Trophoblast cell (in vitro differentiated cells and primary cell): ENCODE measurements around the gene RAB39A.
"Not testable (repeated sequence)": the region's sequence is repeated elsewhere in the genome, so short reads cannot be mapped to it uniquely, and the experiment has no call there.

Source experiments
- DNase-seq, 2 donors: peaks; one replicate each; pipeline ENCODE4 v3.0.0-alpha.2; 2016
- H2AFZ ChIP-seq: 2 replicates; pipeline ENCODE4 v1.6.1; 2013; ENCODE audit warnings: low read length, moderate library complexity, mild to moderate bottlenecking; ENCODE audit not compliant: insufficient read depth, poor library complexity
- H2AK5ac ChIP-seq: 2 replicates; pipeline ENCODE4 v1.6.1; 2013; ENCODE audit warnings: mild to moderate bottlenecking, low read length
- H2BK120ac ChIP-seq: 2 replicates; pipeline ENCODE4 v1.6.1; 2013; ENCODE audit warnings: low read length, mild to moderate bottlenecking, moderate library complexity; ENCODE audit not compliant: insufficient read depth, poor library complexity
- H2BK12ac ChIP-seq: 2 replicates; pipeline ENCODE4 v1.6.1; 2013; ENCODE audit warnings: mild to moderate bottlenecking, low read length, moderate library complexity
- H2BK5ac ChIP-seq: 2 replicates; pipeline ENCODE4 v1.6.1; 2013; ENCODE audit warnings: low read length, low read depth, moderate library complexity, mild to moderate bottlenecking; ENCODE audit not compliant: poor library complexity
- H3K14ac ChIP-seq: 2 replicates; pipeline ENCODE4 v1.6.1; 2013; ENCODE audit warnings: mild to moderate bottlenecking, low read length
- H3K18ac ChIP-seq: 2 replicates; pipeline ENCODE4 v1.6.1; 2013; ENCODE audit warnings: mild to moderate bottlenecking, low read length
- H3K23ac ChIP-seq: 2 replicates; pipeline ENCODE4 v1.6.1; 2013; ENCODE audit warnings: low read length
- H3K27ac ChIP-seq: 2 replicates; pipeline ENCODE4 v1.5.1; 2013; ENCODE audit warnings: low read depth, mild to moderate bottlenecking, inconsistent platforms, low read length, moderate library complexity
- H3K27me3 ChIP-seq: 2 replicates; pipeline ENCODE4 v1.6.1; 2013; ENCODE audit warnings: inconsistent platforms, mild to moderate bottlenecking, low read length, moderate library complexity; ENCODE audit not compliant: insufficient read depth
- H3K36me3 ChIP-seq, 2 experiments: 1 replicate in 1 of 2; 2 replicates in 1 of 2; pipeline ENCODE4 v1.6.1; 2013; ENCODE audit warnings: low read length in 2 of 2, mild to moderate bottlenecking in 2 of 2, moderate library complexity in 1 of 2; ENCODE audit not compliant: insufficient read depth in 2 of 2, control insufficient read depth in 1 of 2
- H3K4ac ChIP-seq: 2 replicates; pipeline ENCODE4 v1.6.1; 2013; ENCODE audit warnings: low read depth, mild to moderate bottlenecking, low read length, moderate library complexity
- H3K4me1 ChIP-seq, 2 experiments: 1 replicate in 1 of 2; 2 replicates in 1 of 2; pipeline ENCODE4 v1.6.1; 2013; ENCODE audit warnings: low read length in 2 of 2, mild to moderate bottlenecking in 2 of 2, moderate library complexity in 1 of 2; ENCODE audit not compliant: insufficient read depth in 2 of 2, control insufficient read depth in 1 of 2
- H3K4me2 ChIP-seq: 2 replicates; pipeline ENCODE4 v1.6.1; 2013; ENCODE audit warnings: inconsistent platforms, mild to moderate bottlenecking, low read length, moderate library complexity
- H3K4me3 ChIP-seq: 2 replicates; pipeline ENCODE4 v1.5.1; 2013; ENCODE audit warnings: mild to moderate bottlenecking, low read depth, low read length, inconsistent platforms
- H3K79me1 ChIP-seq: one replicate; pipeline ENCODE4 v1.6.1; 2013; ENCODE audit warnings: low read length
- H3K79me2 ChIP-seq: 2 replicates; pipeline ENCODE4 v1.6.1; 2013; ENCODE audit warnings: low read length, mild to moderate bottlenecking; ENCODE audit not compliant: control insufficient read depth, insufficient read depth, poor library complexity
- H3K9ac ChIP-seq: 2 replicates; pipeline ENCODE4 v1.6.1; 2013; ENCODE audit warnings: mild to moderate bottlenecking, low read length
- H3K9me3 ChIP-seq: 2 replicates; pipeline ENCODE4 v1.6.1; 2013; ENCODE audit warnings: low read depth, mild to moderate bottlenecking, control low read depth, inconsistent platforms, low read length; ENCODE audit not compliant: insufficient read depth
- H4K12ac ChIP-seq: 2 replicates; pipeline ENCODE4 v1.6.1; 2013; ENCODE audit warnings: low read depth, mild to moderate bottlenecking, low read length, moderate library complexity
- H4K8ac ChIP-seq: 2 replicates; pipeline ENCODE4 v1.6.1; 2013; ENCODE audit warnings: low read depth, mild to moderate bottlenecking, low read length, moderate library complexity
- H4K91ac ChIP-seq: one replicate; pipeline ENCODE4 v1.6.1; 2013; ENCODE audit warnings: low read depth, mild to moderate bottlenecking, low read length, moderate library complexity
- WGBS: extraction: QIAGEN DNeasy Blood & Tissue Kit; methylation state at CpG from one replicate; pipeline ENCODE4 v1.1.7; 2013; ENCODE audit warnings: missing lambda C conversion rate; ENCODE audit not compliant: insufficient read length, insufficient coverage; ENCODE audit errors: extremely low coverage; 5-methylcytosine and 5-hydroxymethylcytosine counted together

Gene RAB39A

GRCh38 chr11:107948328-107948727, 20.1 kb downstream of the RAB39A start:
- H3K9me3 ChIP-seq, DNase-seq, H3K79me1 ChIP-seq, H3K36me3 ChIP-seq, H4K8ac ChIP-seq, H3K14ac ChIP-seq, H3K27ac ChIP-seq, H2AFZ ChIP-seq, H3K4me2 ChIP-seq, H2BK120ac ChIP-seq, H3K9ac ChIP-seq, H2AK5ac ChIP-seq, H4K91ac ChIP-seq, H3K4me3 ChIP-seq, H3K18ac ChIP-seq, H3K23ac ChIP-seq, H4K12ac ChIP-seq, H2BK12ac ChIP-seq, H3K4me1 ChIP-seq, H3K27me3 ChIP-seq, H3K79me2 ChIP-seq, H3K4ac ChIP-seq, H2BK5ac ChIP-seq: not testable (repeated sequence)
- WGBS: no CpG with 5 or more reads among the region's 12 CpGs

GRCh38 chr11:107951155-107951554, 22.9 kb downstream of the RAB39A start:
- Histone ChIP-seq H2AK5ac (no peak overlapping the region), H2BK5ac (no peak overlapping the region), H3K18ac (no peak overlapping the region), H4K8ac (no peak overlapping the region), H3K4me2 (no peak overlapping the region), H3K23ac (no peak overlapping the region), H3K79me1 (no peaks in the 10 kb centered on the region), H3K9ac (no peak overlapping the region), H3K27ac (no peak overlapping the region), H3K4me3 (no peak overlapping the region), H2AFZ (no peak overlapping the region), H3K14ac (no peak overlapping the region), H3K27me3 (no peaks in the 10 kb centered on the region), H2BK12ac (no peak overlapping the region), H3K79me2 (no peaks in the 10 kb centered on the region), H3K4ac (no peak overlapping the region), H3K4me1 (no peaks in the 10 kb centered on the region), H2BK120ac (no peak overlapping the region), H3K36me3 (no peaks in the 10 kb centered on the region), H4K91ac (no peak overlapping the region), H4K12ac (no peak overlapping the region), H3K9me3 (no peaks in the 10 kb centered on the region)
- DNase-seq: no peak

- no peak overlapping the region for H3K4me2 ChIP-seq
- H3K23ac ChIP-seq: no peak overlapping the region
- no peaks in the 10 kb centered on the region for H3K4me1 ChIP-seq
- H3K27me3 ChIP-seq: no peaks in the 10 kb centered on the region
- H2BK5ac ChIP-seq: no peak overlapping the region
- H3K9ac ChIP-seq: no peak overlapping the region
- no peak overlapping the region for H3K14ac ChIP-seq
- no peaks in the 10 kb centered on the region for H3K79me1 ChIP-seq
- H4K12ac ChIP-seq: no peak overlapping the region
- DNase-seq: no peak
- no peak overlapping the region for H2BK120ac ChIP-seq
- no peaks in the 10 kb centered on the region for H3K9me3 ChIP-seq
- H2BK12ac ChIP-seq: no peak overlapping the region
- no CpG with 5 or more reads among the region's 3 CpGs for WGBS
- H3K4me3 ChIP-seq: no peak overlapping the region
- H4K91ac ChIP-seq: no peak overlapping the region
- H4K8ac ChIP-seq: no peak overlapping the region
- no peak overlapping the region for H3K4ac ChIP-seq
- no peak overlapping the region for H3K27ac ChIP-seq
- H2AK5ac ChIP-seq: no peak overlapping the region
- H3K18ac ChIP-seq: no peak overlapping the region
- no peak overlapping the region for H2AFZ ChIP-seq
- H3K36me3 ChIP-seq: no peaks in the 10 kb centered on the region
- H3K79me2 ChIP-seq: no peaks in the 10 kb centered on the region
Observed at GRCh38 chr11:107953446-107953845, 25.2 kb downstream of the RAB39A start.

GRCh38 chr11:107956543-107956942, 28.3 kb downstream of the RAB39A start:
- Histone ChIP-seq H3K4me2 (no peak overlapping the region), H2AFZ (no peak overlapping the region), H3K79me1 (no peaks in the 10 kb centered on the region), H4K91ac (no peak overlapping the region), H2BK120ac (no peak overlapping the region), H4K8ac (no peak overlapping the region), H3K27ac (no peak overlapping the region), H3K4ac (no peak overlapping the region), H2AK5ac (no peak overlapping the region), H2BK12ac (no peak overlapping the region), H3K36me3 (no peaks in the 10 kb centered on the region), H3K18ac (no peak overlapping the region), H2BK5ac (no peak overlapping the region), H3K27me3 (no peaks in the 10 kb centered on the region), H3K4me1 (no peaks in the 10 kb centered on the region), H3K23ac (no peak overlapping the region), H3K9ac (no peak overlapping the region), H3K79me2 (no peaks in the 10 kb centered on the region), H4K12ac (no peak overlapping the region), H3K14ac (no peak overlapping the region), H3K9me3 (no peaks in the 10 kb centered on the region), H3K4me3 (no peak overlapping the region)
- no CpG with 5 or more reads among the region's 1 CpG for WGBS
- DNase-seq: no peak
